GM23248 (cell line): ENCODE measurements around the gene B3GAT3. TPM values are rescaled to one million over a fixed set of nuclear protein-coding genes. Genes with fewer than 3 reads are reported as not detected.
"Not testable (repeated sequence)": the region's sequence is repeated elsewhere in the genome, so short reads cannot be mapped to it uniquely, and the experiment has no call there.

ENCODE experiments used
- DNase-seq: peaks from one replicate; pipeline ENCODE4 v3.0.0-alpha.2; 2015
- H2AFZ ChIP-seq: fragments of 200-600 bp; sonication (generic); 2 replicates; pipeline ENCODE4 v1.6.1; 2016; ENCODE audit warnings: antibody characterized with exemption
- H3F3A ChIP-seq: fragments of 200-600 bp; sonication (generic); 2 replicates; pipeline ENCODE4 v1.6.1; 2016; ENCODE audit warnings: mild to moderate bottlenecking, antibody characterized with exemption, mixed run types; ENCODE audit not compliant: insufficient read depth
- H3K27ac ChIP-seq: fragments of 200-600 bp; sonication (generic); 2 replicates; pipeline ENCODE4 v1.5.1; 2016; ENCODE audit warnings: mild to moderate bottlenecking
- H3K27me3 ChIP-seq: fragments of 200-600 bp; sonication (generic); replicated peaks from 2 replicates; pipeline ENCODE4 v1.6.1; 2016; ENCODE audit warnings: mild to moderate bottlenecking; ENCODE audit not compliant: insufficient read depth
- H3K36me3 ChIP-seq: fragments of 200-600 bp; sonication (generic); 2 replicates; pipeline ENCODE4 v1.6.1; 2016; ENCODE audit warnings: low read depth, mild to moderate bottlenecking
- H3K4me1 ChIP-seq: fragments of 200-600 bp; sonication (generic); 2 replicates; pipeline ENCODE4 v1.6.1; 2016; ENCODE audit warnings: mild to moderate bottlenecking; ENCODE audit not compliant: insufficient read depth
- H3K4me2 ChIP-seq: fragments of 200-600 bp; sonication (generic); one replicate; pipeline ENCODE4 v1.6.1; 2016; ENCODE audit warnings: mild to moderate bottlenecking; ENCODE audit not compliant: unreplicated experiment
- H3K4me3 ChIP-seq: fragments of 200-600 bp; sonication (generic); 2 replicates; pipeline ENCODE4 v1.5.1; 2016; ENCODE audit warnings: mild to moderate bottlenecking
- H3K79me2 ChIP-seq: fragments of 200-600 bp; sonication (generic); 2 replicates; pipeline ENCODE4 v1.6.1; 2016; ENCODE audit warnings: mild to moderate bottlenecking; ENCODE audit not compliant: insufficient read depth
- H3K9ac ChIP-seq: fragments of 200-600 bp; sonication (generic); 2 replicates; pipeline ENCODE4 v1.6.1; 2016; ENCODE audit warnings: mild to moderate bottlenecking
- H3K9me2 ChIP-seq: fragments of 200-600 bp; sonication (generic); 2 replicates; pipeline ENCODE4 v1.6.1; 2016; ENCODE audit warnings: mixed run types, mild to moderate bottlenecking, moderate library complexity; ENCODE audit not compliant: insufficient read depth
- H3K9me3 ChIP-seq: fragments of 200-600 bp; sonication (generic); one replicate; pipeline ENCODE4 v1.6.1; 2017; ENCODE audit warnings: low read depth
- H4K20me1 ChIP-seq: fragments of 200-600 bp; sonication (generic); 2 replicates; pipeline ENCODE4 v1.6.0; 2016; ENCODE audit not compliant: insufficient read depth
- EZH2 ChIP-seq: fragments of 200-600 bp; sonication (generic); IDR thresholded peaks from 2 replicates; pipeline ENCODE4 v1.6.1; 2018; ENCODE audit warnings: antibody characterized with exemption, mild to moderate bottlenecking; ENCODE audit not compliant: insufficient read depth, poor library complexity, severe bottlenecking
- EZH2phosphoT487 ChIP-seq: fragments of 200-600 bp; sonication (generic); IDR thresholded peaks from 2 replicates; pipeline ENCODE4 v1.6.1; 2018; ENCODE audit warnings: antibody characterized with exemption, moderate library complexity, mild to moderate bottlenecking, low read depth; ENCODE audit not compliant: insufficient read depth
- WGBS, 2 experiments: methylation state at CpG; one replicate each; pipeline ENCODE4 v1.1.6; 2015 to 2017; ENCODE audit warnings: low lambda C conversion rate in 2 of 2, low coverage in 1 of 2; ENCODE audit errors: missing lambda C conversion rate in 2 of 2; 5-methylcytosine and 5-hydroxymethylcytosine counted together
- in situ Hi-C: fragments of 300-500 bp; cut with MboI; formaldehyde crosslinking; loops from 2 replicates; pipeline ENCODE4 v1.15.0; 2020
- polyA plus RNA-seq: library from polyadenylated mRNA; unstranded; fragments of >200 nt; fragmentation: Nextera tagmentation; extraction: Ambion mirVana; gene quantifications from 2 replicates; pipeline ENCODE4 v1.2.1, GENCODE V29; 2016
- total RNA-seq: library from RNA; depleted of rRNA; stranded (reverse); fragments of >200 nt; shearing (Covaris generic); gene quantifications from 2 replicates; pipeline ENCODE4 v1.2.3, GENCODE V29; 2014

B3GAT3 gene
- total and polyA plus RNA-seq, 2 experiments from 2014 or later = 35.6 to 44.2 TPM

DNA sequence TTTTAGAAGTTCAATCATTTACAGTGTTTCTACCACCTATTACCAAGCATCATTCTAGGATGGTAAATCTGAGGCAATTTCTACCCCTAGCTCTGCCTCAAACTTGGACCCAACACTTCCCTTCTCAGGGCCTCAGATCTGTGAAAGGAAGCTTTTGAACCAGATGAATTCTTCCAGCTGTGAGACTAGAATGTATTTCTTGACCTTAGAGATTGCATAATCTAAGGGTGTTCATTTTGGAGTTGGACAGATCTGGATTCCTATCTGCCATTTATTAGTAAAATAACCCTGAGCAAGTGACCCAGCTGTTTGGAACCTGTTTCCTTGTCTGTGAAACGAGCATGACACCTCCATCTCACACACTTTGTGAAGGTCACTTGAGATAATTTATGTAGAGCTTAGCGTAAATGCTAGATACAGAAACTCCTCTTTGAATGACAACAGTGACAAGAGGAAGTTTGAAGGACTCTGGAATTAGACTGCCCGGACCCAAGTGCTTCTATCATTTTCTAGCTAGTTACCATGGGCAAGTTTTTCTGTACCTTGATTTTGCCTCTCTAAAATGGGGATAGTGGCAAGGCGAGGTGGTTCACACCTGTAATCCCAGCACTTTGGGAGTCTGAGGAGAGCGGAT is 35.1 kb upstream of the B3GAT3 start:
- H3K4me3 ChIP-seq = no peak overlapping the region
- H2AFZ ChIP-seq = peak overlapping the region; percentile 5; the same call in 1 of the 2 replicates
- H3K9me3 ChIP-seq = no peaks in the 10 kb centered on the region
- no peak overlapping the region for H3K4me2 ChIP-seq
- 46 to 61% methylated on average over 5 of the region's 5 CpGs for WGBS, 2 experiments
- in situ Hi-C loops = no loop called here
- H3K27me3 ChIP-seq = no peaks in the 10 kb centered on the region
- H3K27ac ChIP-seq = no peak overlapping the region
- H3K79me2 ChIP-seq = peaks cover 12% of the 10 kb centered on the region
- no peak overlapping the region for H3K9ac ChIP-seq
- no peak for DNase-seq
- no peaks in the 10 kb centered on the region for H4K20me1 ChIP-seq
- TF ChIP-seq EZH2phosphoT487 (no peak), EZH2 (no peak)
- H3F3A ChIP-seq = no peaks in the 10 kb centered on the region
- H3K36me3 ChIP-seq = no peaks in the 10 kb centered on the region
- H3K9me2 ChIP-seq = no peaks in the 10 kb centered on the region
- H3K4me1 ChIP-seq = peaks cover 5% of the 10 kb centered on the region

DNA sequence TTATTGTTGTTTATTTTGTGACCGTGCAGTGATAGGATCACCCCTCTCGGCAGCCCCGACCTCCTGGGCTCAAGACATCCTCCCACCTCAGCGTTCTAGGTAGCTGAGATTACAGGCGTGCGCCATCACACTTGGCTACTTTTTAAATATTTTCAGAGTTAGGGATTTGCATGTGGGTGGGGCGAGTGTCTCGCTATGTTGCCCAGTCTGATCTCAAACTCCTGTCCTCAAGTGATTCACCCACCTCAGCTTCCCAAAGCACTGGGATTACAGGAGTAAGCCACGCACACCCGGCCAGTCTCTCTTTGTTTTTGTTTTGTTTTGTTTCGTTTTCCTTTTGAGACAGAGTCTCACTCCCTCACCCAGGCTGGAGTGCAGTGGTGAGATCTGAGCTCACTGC is 32.5 kb upstream of the B3GAT3 start:
- H3K4me1 ChIP-seq = peaks cover 11% of the 10 kb centered on the region
- H4K20me1 ChIP-seq = no peaks in the 10 kb centered on the region
- TF ChIP-seq EZH2phosphoT487 = no peak
- TF ChIP-seq EZH2 = no peak
- in situ Hi-C loops = no loop called here
- no peak for DNase-seq
- no peaks in the 10 kb centered on the region for H3K36me3 ChIP-seq
- no peak overlapping the region for H3K4me2 ChIP-seq
- H3K27ac ChIP-seq = no peak overlapping the region
- H3K27me3 ChIP-seq = no peaks in the 10 kb centered on the region
- peaks cover 38% of the 10 kb centered on the region for H3K79me2 ChIP-seq
- H3K9me3 ChIP-seq = no peaks in the 10 kb centered on the region
- H3K9ac ChIP-seq = no peak overlapping the region
- 97 to 99% methylated on average over 11 of the region's 11 CpGs for whole genome bisulfite sequencing, 2 experiments
- no peaks in the 10 kb centered on the region for H3F3A ChIP-seq
- no peak overlapping the region for H3K4me3 ChIP-seq
- 0 out of 2 replicates have a peak overlapping the region, but pooled peaks have one; percentile 27 for H2AFZ ChIP-seq
- H3K9me2 ChIP-seq = no peaks in the 10 kb centered on the region

DNA sequence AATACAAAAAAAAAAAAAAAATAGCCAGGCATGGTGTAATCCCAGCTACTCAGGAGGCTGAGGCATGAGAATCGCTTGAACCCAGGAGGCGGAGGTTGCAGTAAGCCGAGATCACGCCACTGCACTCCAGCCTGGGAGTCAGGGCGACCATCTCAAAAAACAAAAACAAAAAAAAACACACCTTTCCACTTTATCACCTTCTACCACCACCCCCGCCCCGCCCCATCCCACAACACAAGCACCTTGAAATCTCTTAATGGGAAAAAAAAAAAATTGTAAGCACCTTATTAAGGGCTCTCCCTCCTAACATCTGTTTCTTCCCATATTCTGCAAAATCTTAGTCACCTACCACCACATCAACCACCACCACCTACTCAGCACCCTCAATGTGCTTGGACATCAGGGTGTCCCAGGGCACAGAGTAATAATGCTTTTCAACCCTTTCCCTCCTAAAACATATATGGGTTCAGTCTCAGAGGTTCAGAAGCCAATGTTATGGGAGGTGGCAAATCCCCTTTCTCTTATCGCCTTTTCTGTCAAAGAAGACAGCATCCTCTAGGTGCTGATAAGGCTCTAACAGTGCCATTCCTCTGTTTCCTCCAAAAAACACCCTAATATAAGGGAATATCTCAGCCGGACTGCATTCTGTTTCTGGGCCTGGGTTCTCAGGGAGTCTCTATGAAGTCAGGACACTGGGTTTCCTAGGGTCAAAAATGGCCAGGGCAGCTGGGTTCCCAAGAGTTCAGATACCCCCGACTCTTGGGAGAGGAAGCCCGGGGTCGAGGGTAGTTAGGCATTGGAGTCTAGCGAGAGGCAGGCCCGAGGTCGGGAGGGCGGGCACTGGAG is 30.6 kb upstream of the B3GAT3 start:
- WGBS, 2 experiments = 29 to 30% methylated on average over 16 of the region's 16 CpGs
- H3K36me3 ChIP-seq = no peaks in the 10 kb centered on the region
- H3F3A ChIP-seq = peaks cover 3% of the 10 kb centered on the region; the same call in 1 of the 2 replicates
- H3K9me3 ChIP-seq = no peaks in the 10 kb centered on the region
- peaks cover 43% of the 10 kb centered on the region for H3K79me2 ChIP-seq
- H3K9ac ChIP-seq = peak overlapping the region; percentile 91
- H3K4me3 ChIP-seq = peak overlapping the region; percentile 92
- peak; percentile 52 for DNase-seq
- peak overlapping the region; percentile 100 for H2AFZ ChIP-seq
- peaks cover 12% of the 10 kb centered on the region for H3K4me1 ChIP-seq
- H3K27ac ChIP-seq = peak overlapping the region; percentile 86
- H4K20me1 ChIP-seq = no peaks in the 10 kb centered on the region
- peak overlapping the region; percentile 96 for H3K4me2 ChIP-seq
- in situ Hi-C loops = no loop called here
- TF ChIP-seq EZH2 = no peak
- no peak for TF ChIP-seq EZH2phosphoT487
- H3K9me2 ChIP-seq = no peaks in the 10 kb centered on the region
- no peaks in the 10 kb centered on the region for H3K27me3 ChIP-seq

DNA sequence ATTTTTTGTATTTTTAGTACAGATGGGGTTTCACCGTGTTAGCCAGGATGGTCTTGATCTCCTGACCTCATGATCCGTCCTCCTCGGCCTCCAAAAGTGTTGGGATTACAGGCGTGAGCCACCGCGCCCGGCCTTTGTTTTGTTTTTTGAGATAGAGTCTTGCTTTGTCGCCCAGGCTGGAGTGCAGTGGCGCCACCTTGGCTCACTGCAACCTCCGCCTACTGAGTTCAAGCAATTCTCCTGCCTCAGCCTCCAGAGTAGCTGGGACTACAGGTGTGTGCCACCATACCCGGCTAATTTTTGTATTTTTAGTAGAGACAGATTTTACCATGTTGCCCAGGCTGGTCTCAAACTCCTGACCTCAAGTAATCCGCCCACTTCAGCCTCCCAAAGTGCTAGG is 28.5 kb upstream of the B3GAT3 start:
- H3K4me3 ChIP-seq, H3K36me3 ChIP-seq, H4K20me1 ChIP-seq, H3K27me3 ChIP-seq, DNase-seq, H3K27ac ChIP-seq, H3K9me2 ChIP-seq, H3K4me2 ChIP-seq, in situ Hi-C loops, H2AFZ ChIP-seq, H3K9ac ChIP-seq, H3K9me3 ChIP-seq: not testable (repeated sequence)
- H3K79me2 ChIP-seq = peaks cover 54% of the 10 kb centered on the region
- peaks cover 10% of the 10 kb centered on the region; the same call in 1 of the 2 replicates for H3F3A ChIP-seq
- peaks cover 19% of the 10 kb centered on the region for H3K4me1 ChIP-seq
- WGBS, 2 experiments = 94% methylated on average over 12 of the region's 12 CpGs
